DOHH2 (cell line): ENCODE data around the gene SAV1.
"Not testable (repeated sequence)": the region's sequence is repeated elsewhere in the genome, so short reads cannot be mapped to it uniquely, and the experiment has no call there.

Experiments used
- EZH2phosphoT487 ChIP-seq: fragments of 200-600 bp; sonication (generic); IDR thresholded peaks from 2 replicates; pipeline ENCODE4 v1.6.1; 2017; ENCODE audit warnings: borderline replicate concordance, mild to moderate bottlenecking, antibody characterized with exemption, low read length, moderate library complexity, mixed read lengths
- TF ChIP-seq, protein P1 (sequence below): fragments of 200-600 bp; sonication (generic); IDR thresholded peaks from one replicate; pipeline ENCODE4 v1.5.1; 2014; ENCODE audit warnings: antibody characterized with exemption, mild to moderate bottlenecking, low read depth, low read length; ENCODE audit not compliant: poor library complexity, severe bottlenecking

DNA sequence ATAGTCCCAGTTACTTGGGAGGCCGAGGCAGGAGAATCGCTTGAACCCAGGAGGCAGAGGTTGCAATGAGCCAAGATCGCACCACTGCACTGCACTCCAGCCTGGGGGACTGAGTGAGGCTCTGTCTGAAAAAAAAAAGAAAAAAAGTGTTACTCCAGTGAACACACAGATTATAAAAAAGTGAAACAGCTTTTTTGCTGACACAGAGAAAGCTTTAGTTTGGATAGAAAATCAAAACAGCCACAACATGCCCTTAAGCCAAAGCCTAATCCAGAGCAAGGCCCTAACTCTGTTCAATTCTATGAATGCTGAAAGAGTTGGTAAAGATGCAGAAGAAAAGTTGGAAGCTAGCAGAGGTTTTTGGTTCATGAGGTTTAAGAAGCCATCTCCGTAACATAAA is 43.2 kb downstream of the SAV1 start:
- TF ChIP-seq EZH2phosphoT487 = not testable (repeated sequence)
- TF ChIP-seq, protein P1, sequence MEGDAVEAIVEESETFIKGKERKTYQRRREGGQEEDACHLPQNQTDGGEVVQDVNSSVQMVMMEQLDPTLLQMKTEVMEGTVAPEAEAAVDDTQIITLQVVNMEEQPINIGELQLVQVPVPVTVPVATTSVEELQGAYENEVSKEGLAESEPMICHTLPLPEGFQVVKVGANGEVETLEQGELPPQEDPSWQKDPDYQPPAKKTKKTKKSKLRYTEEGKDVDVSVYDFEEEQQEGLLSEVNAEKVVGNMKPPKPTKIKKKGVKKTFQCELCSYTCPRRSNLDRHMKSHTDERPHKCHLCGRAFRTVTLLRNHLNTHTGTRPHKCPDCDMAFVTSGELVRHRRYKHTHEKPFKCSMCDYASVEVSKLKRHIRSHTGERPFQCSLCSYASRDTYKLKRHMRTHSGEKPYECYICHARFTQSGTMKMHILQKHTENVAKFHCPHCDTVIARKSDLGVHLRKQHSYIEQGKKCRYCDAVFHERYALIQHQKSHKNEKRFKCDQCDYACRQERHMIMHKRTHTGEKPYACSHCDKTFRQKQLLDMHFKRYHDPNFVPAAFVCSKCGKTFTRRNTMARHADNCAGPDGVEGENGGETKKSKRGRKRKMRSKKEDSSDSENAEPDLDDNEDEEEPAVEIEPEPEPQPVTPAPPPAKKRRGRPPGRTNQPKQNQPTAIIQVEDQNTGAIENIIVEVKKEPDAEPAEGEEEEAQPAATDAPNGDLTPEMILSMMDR = not testable (repeated sequence)
